Right renal pelvis (tissue), 4 donors: Measurements from ENCODE around the gene INPP5K. TPM values are rescaled to one million over a fixed set of nuclear protein-coding genes. Genes with fewer than 3 reads are reported as not detected.
"Not testable (repeated sequence)": the region's sequence is repeated elsewhere in the genome, so short reads cannot be mapped to it uniquely, and the experiment has no call there.

Experiments used
- DNase-seq, 4 donors: peaks; one replicate each; pipeline ENCODE4 v3.0.0-alpha.2; 2013; ENCODE audit warnings: low read depth in 4 of 4, low spot score in 3 of 4, missing footprints in 1 of 4
- polyA plus RNA-seq, 4 donors: library from polyadenylated mRNA; unstranded; fragments of 120-200 nt; gene quantifications; one replicate each; pipeline ENCODE4 v1.2.1, GENCODE V29; 2013; ENCODE audit not compliant: insufficient read length in 4 of 4

Gene INPP5K
- polyA plus RNA-seq, 4 donors: 19.2 to 25.4 (median 23.6) TPM

- DNase-seq: no peak
These were observed 47.1 kb downstream of the INPP5K start for GRCh38 chr17:1469231-1469852.

- no peak for DNase-seq
These were observed 48.4 kb downstream of the INPP5K start for GRCh38 chr17:1467898-1468492.

- no peak for DNase-seq
These were observed 49.2 kb downstream of the INPP5K start for GRCh38 chr17:1467258-1467657.

GRCh38 chr17:1464186-1464585, 52.2 kb downstream of the INPP5K start:
- DNase-seq: no peak

- no peak for DNase-seq
These were observed 54.0 kb downstream of the INPP5K start for GRCh38 chr17:1462164-1463112.

GRCh38 chr17:1461198-1461944, 55.0 kb downstream of the INPP5K start:
- DNase-seq: no peak

- no peak for DNase-seq
These were observed 56.2 kb downstream of the INPP5K start for GRCh38 chr17:1460233-1460632.

GRCh38 chr17:1455797-1456599, 60.4 kb downstream of the INPP5K start, which contains the start of gene CRK:
TSS of gene CRK (minus strand) at chr17:1456232. CDS start at chr17:1456117, 115 bp downstream.
- peak; percentile 95 to 96 (median 95) for DNase-seq

- DNase-seq: peak in 1 of 4 donors; percentile 44
These were observed 61.1 kb downstream of the INPP5K start for GRCh38 chr17:1455291-1455796.

- no peak for DNase-seq
These were observed 61.9 kb downstream of the INPP5K start for GRCh38 chr17:1454541-1454940.

- not testable (repeated sequence) for DNase-seq
These were observed 62.7 kb downstream of the INPP5K start for GRCh38 chr17:1453694-1454093.

- no peak for DNase-seq
These were observed 63.6 kb downstream of the INPP5K start for GRCh38 chr17:1452836-1453235.

- DNase-seq: not testable (repeated sequence)
These were observed 66.2 kb downstream of the INPP5K start for GRCh38 chr17:1450261-1450660.

- DNase-seq: no peak
These were observed 66.9 kb downstream of the INPP5K start for GRCh38 chr17:1449412-1449967.

- no peak for DNase-seq
These were observed 69.4 kb downstream of the INPP5K start for GRCh38 chr17:1447052-1447451.

GRCh38 chr17:1446201-1446600, 70.2 kb downstream of the INPP5K start:
- DNase-seq: no peak

- DNase-seq: not testable (repeated sequence)
These were observed 70.7 kb downstream of the INPP5K start for GRCh38 chr17:1445695-1446094.
